ENCODE data around the gene MYH11.
"Not testable (repeated sequence)": the region's sequence is repeated elsewhere in the genome, so short reads cannot be mapped to it uniquely, and the experiment has no call there.

- TF ChIP-seq POLR2A, CTCF (IDR thresholded peaks at IDR 0.05): not testable (repeated sequence)
Observed at GRCh38 chr16:15839204-15839603, 17.6 kb downstream of the MYH11 start.

Measured in esophagus squamous epithelium (tissue), 4 donors.